ENCODE measurements around the gene GSK3B.

Gene GSK3B

GRCh38 chr3:120095979-120096426 lies 1.8 kb upstream of the GSK3B start:
- DNase-seq (ENCODE audit: low spot score): no peak

GRCh38 chr3:120095226-120095978 lies 1.2 kb upstream of the GSK3B start:
- DNase-seq (ENCODE audit: low spot score): peak; percentile 91

GRCh38 chr3:120094776-120095225 lies 554 bp upstream of the GSK3B start:
- no peak for DNase-seq (ENCODE audit: low spot score)

GRCh38 chr3:120093119-120093910 lies 932 bp downstream of the GSK3B start:
- DNase-seq (ENCODE audit: low spot score): no peak

- DNase-seq (ENCODE audit: low spot score): no peak
These were observed 1.8 kb downstream of the GSK3B start for GRCh38 chr3:120092474-120092873.

GRCh38 chr3:120090422-120090821 lies 3.8 kb downstream of the GSK3B start:
- DNase-seq (ENCODE audit: low spot score): no peak

- no peak for DNase-seq (ENCODE audit: low spot score)
These were observed 5.2 kb downstream of the GSK3B start for GRCh38 chr3:120089089-120089488.

GRCh38 chr3:120088622-120089021 lies 5.6 kb downstream of the GSK3B start:
- DNase-seq (ENCODE audit: low spot score): no peak

- DNase-seq (ENCODE audit: low spot score): no peak
These were observed 12.5 kb downstream of the GSK3B start for GRCh38 chr3:120081719-120082118.

- no peak for DNase-seq (ENCODE audit: low spot score)
These were observed 13.4 kb downstream of the GSK3B start for GRCh38 chr3:120080836-120081235.

GRCh38 chr3:120077731-120078130 lies 16.5 kb downstream of the GSK3B start:
- DNase-seq (ENCODE audit: low spot score): no peak

GRCh38 chr3:120072867-120073525 lies 21.3 kb downstream of the GSK3B start:
- no peak for DNase-seq (ENCODE audit: low spot score)

- no peak for DNase-seq (ENCODE audit: low spot score)
These were observed 23.0 kb downstream of the GSK3B start for GRCh38 chr3:120071259-120071658.

GRCh38 chr3:120070263-120070981 lies 23.8 kb downstream of the GSK3B start:
- DNase-seq (ENCODE audit: low spot score): no peak

GRCh38 chr3:120067083-120067482 lies 27.2 kb downstream of the GSK3B start:
- no peak for DNase-seq (ENCODE audit: low spot score)

- no peak for DNase-seq (ENCODE audit: low spot score)
These were observed 27.6 kb downstream of the GSK3B start for GRCh38 chr3:120066634-120067033.

GRCh38 chr3:120064641-120065040 lies 29.6 kb downstream of the GSK3B start:
- DNase-seq (ENCODE audit: low spot score): no peak

GRCh38 chr3:120062474-120062873 lies 31.8 kb downstream of the GSK3B start:
- DNase-seq (ENCODE audit: low spot score): no peak

GRCh38 chr3:120059081-120059864 lies 35.0 kb downstream of the GSK3B start:
- DNase-seq (ENCODE audit: low spot score): no peak

- no peak for DNase-seq (ENCODE audit: low spot score)
These were observed 36.6 kb downstream of the GSK3B start for GRCh38 chr3:120057626-120058025.

GRCh38 chr3:120057029-120057428 lies 37.2 kb downstream of the GSK3B start:
- no peak for DNase-seq (ENCODE audit: low spot score)

Measured in left forelimb (tissue), 1 donor.